GM21786 (cell line): ENCODE data around the gene AMBRA1.

Experiments
- ATAC-seq: cut with Tn5 transposase; IDR thresholded peaks from one replicate; pipeline ENCODE4 v1.9.1; 2021; ENCODE audit not compliant: unreplicated experiment

AMBRA1 gene

GRCh38 chr11:46593550-46594373, at the start of gene AMBRA1:
TSS of gene AMBRA1 (minus strand) at chr11:46594023. CDS start at chr11:46548380, 45,643 bp downstream.
- ATAC-seq = peak; percentile 83

- ATAC-seq = no peak
These were observed 49.7 kb upstream of the AMBRA1 start for GRCh38 chr11:46643531-46643930.

- ATAC-seq = no peak
These were observed 49.0 kb upstream of the AMBRA1 start for GRCh38 chr11:46642627-46643335.

GRCh38 chr11:46641639-46642038, 47.8 kb upstream of the AMBRA1 start:
- ATAC-seq = no peak

- ATAC-seq = no peak
These were observed 46.4 kb upstream of the AMBRA1 start for GRCh38 chr11:46640036-46640788.

- no peak for ATAC-seq
These were observed 45.5 kb upstream of the AMBRA1 start for GRCh38 chr11:46639197-46639839.

- no peak for ATAC-seq
These were observed 43.7 kb upstream of the AMBRA1 start for GRCh38 chr11:46637546-46637945.

GRCh38 chr11:46635557-46636139, 41.8 kb upstream of the AMBRA1 start:
- no peak for ATAC-seq

GRCh38 chr11:46633291-46634217, 39.7 kb upstream of the AMBRA1 start:
- no peak for ATAC-seq

GRCh38 chr11:46632502-46632901, 38.7 kb upstream of the AMBRA1 start:
- ATAC-seq = no peak

- no peak for ATAC-seq
These were observed 37.9 kb upstream of the AMBRA1 start for GRCh38 chr11:46631676-46632075.

GRCh38 chr11:46630237-46630636, 36.4 kb upstream of the AMBRA1 start:
- ATAC-seq = no peak

GRCh38 chr11:46628961-46629360, 35.1 kb upstream of the AMBRA1 start:
- ATAC-seq = no peak

- no peak for ATAC-seq
These were observed 31.6 kb upstream of the AMBRA1 start for GRCh38 chr11:46625406-46625805.

- no peak for ATAC-seq
These were observed 25.0 kb upstream of the AMBRA1 start for GRCh38 chr11:46618837-46619236.

- ATAC-seq = no peak
These were observed 24.1 kb upstream of the AMBRA1 start for GRCh38 chr11:46617972-46618314.

- peak; percentile 91 for ATAC-seq
These were observed 23.5 kb upstream of the AMBRA1 start, which contains the start of the genes ATG13 and HARBI1 for GRCh38 chr11:46617134-46617971. TSS of gene ATG13 (plus strand) at chr11:46617553. CDS start at chr11:46644292, 26,739 bp downstream. TSS of gene HARBI1 (minus strand) at chr11:46617227. CDS start at chr11:46616237, 990 bp downstream.

GRCh38 chr11:46616551-46617133, 22.8 kb upstream of the AMBRA1 start:
- no peak for ATAC-seq
